Measurements from ENCODE around the gene GTPBP1. TPM values are rescaled to one million over a fixed set of nuclear protein-coding genes. Genes with fewer than 3 reads are reported as not detected.

GTPBP1 gene
- polyA plus RNA-seq, 1 experiment, result 29.3 TPM

DNA sequence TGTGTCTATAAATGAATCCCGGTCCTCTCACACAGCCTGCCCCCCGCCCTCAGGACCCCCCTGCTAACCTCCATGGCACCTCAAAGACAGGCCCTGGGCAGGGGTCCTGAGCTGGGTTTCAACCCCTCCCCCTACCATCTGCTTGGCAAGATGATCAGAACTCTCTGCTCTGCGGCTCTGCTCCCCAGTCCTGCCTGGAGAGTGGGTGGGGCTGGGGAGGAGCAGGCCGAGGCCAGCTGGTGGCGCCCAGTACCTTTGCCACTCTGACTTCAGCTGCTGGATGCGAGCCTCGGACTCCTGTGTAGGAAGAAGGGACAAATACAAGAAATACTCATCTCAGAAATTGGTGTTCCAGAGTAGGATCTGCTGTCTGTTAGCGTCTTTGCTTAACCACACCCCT is 35.0 kb downstream of the GTPBP1 start:
- no peak for DNase-seq (ENCODE audit: low read depth, low spot score)
- ChIA-PET CTCF (interaction anchor here (1.5 kb wide), 1 partner anchor 16 kb away, joined by 6 read pairs; no protein-coding TSS in a partner anchor), POLR2A (interaction anchor here (0.5 to 1.6 kb wide), 2 partner anchors 9 to 35 kb away, joined by 5 read pairs; partner anchors contain the start of gene GTPBP1)
- no peaks in the 10 kb centered on the region for H3K27me3 ChIP-seq (ENCODE audit: control insufficient read depth, insufficient read depth, low read length)
- H3K9me3 ChIP-seq (ENCODE audit: control insufficient read depth, insufficient read depth, low read length), result no peaks in the 10 kb centered on the region; the same call in 1 of the 2 replicates
- TF ChIP-seq, protein P1, sequence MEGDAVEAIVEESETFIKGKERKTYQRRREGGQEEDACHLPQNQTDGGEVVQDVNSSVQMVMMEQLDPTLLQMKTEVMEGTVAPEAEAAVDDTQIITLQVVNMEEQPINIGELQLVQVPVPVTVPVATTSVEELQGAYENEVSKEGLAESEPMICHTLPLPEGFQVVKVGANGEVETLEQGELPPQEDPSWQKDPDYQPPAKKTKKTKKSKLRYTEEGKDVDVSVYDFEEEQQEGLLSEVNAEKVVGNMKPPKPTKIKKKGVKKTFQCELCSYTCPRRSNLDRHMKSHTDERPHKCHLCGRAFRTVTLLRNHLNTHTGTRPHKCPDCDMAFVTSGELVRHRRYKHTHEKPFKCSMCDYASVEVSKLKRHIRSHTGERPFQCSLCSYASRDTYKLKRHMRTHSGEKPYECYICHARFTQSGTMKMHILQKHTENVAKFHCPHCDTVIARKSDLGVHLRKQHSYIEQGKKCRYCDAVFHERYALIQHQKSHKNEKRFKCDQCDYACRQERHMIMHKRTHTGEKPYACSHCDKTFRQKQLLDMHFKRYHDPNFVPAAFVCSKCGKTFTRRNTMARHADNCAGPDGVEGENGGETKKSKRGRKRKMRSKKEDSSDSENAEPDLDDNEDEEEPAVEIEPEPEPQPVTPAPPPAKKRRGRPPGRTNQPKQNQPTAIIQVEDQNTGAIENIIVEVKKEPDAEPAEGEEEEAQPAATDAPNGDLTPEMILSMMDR (IDR thresholded peaks at IDR 0.05; ENCODE audit: low read depth, low read length), result no peak
- H3K4me3 ChIP-seq (ENCODE audit: low read depth, low read length), result no peak overlapping the region
- no peak overlapping the region for H3K27ac ChIP-seq (ENCODE audit: low read depth, low read length)

DNA sequence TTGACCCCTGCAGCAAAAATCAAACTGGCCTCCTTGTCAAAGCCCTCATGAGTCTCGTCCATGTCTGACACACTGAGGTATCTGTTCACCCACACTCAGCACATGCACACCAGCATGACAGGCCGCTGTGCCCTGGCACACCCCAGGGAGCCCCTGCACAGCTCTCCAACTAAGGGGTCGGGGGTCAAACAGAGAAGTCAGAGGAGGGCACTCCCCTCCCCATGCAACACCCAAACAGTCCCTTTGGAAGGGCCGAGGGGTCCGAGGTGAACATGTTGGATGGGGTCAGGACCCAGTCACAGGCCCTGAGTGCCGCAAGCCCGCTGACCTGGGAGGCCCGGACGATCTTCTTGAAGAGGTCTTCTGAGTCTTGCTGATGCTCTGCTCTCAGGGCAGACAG is 35.4 kb downstream of the GTPBP1 start:
- TF ChIP-seq, protein P1 (IDR thresholded peaks at IDR 0.05; ENCODE audit: low read depth, low read length), result no peak
- ChIA-PET CTCF (no interaction called here), POLR2A (interaction anchor here (1.6 kb wide), 1 partner anchor 35 kb away, joined by 5 read pairs; the partner anchor contains the start of gene GTPBP1)
- Histone ChIP-seq H3K27me3 (ENCODE audit: control insufficient read depth, insufficient read depth, low read length) (no peaks in the 10 kb centered on the region), H3K27ac (ENCODE audit: low read depth, low read length) (no peak overlapping the region), H3K4me3 (ENCODE audit: low read depth, low read length) (no peak overlapping the region), H3K9me3 (ENCODE audit: control insufficient read depth, insufficient read depth, low read length) (no peaks in the 10 kb centered on the region; the same call in 1 of the 2 replicates)
- DNase-seq (ENCODE audit: low read depth, low spot score), result no peak

DNA sequence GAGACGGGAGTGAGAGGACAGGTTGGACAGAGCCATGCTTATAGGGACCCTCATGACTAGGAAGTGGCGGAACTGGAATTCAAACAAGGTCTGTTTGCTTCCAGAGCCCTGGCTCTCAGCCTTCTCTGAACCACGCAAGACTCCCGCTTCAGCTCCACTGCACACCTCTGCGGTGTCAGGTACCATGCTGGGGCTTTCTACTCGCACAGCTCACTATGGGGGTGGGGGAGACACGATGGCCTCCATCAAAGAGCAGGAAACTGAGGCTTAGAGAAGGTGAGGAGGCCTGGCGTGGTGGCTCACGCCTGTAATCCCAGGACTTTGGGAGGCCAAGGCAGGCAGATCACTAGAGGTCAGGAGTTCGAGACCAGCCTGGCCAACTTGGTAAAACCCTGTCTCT is 35.8 kb downstream of the GTPBP1 start:
- Histone ChIP-seq H3K4me3 (ENCODE audit: low read depth, low read length) (no peak overlapping the region), H3K9me3 (ENCODE audit: control insufficient read depth, insufficient read depth, low read length) (no peaks in the 10 kb centered on the region; the same call in 1 of the 2 replicates), H3K27ac (ENCODE audit: low read depth, low read length) (no peak overlapping the region), H3K27me3 (ENCODE audit: control insufficient read depth, insufficient read depth, low read length) (no peaks in the 10 kb centered on the region)
- ChIA-PET POLR2A (no interaction called here), CTCF (no interaction called here)
- DNase-seq (ENCODE audit: low read depth, low spot score), result no peak
- TF ChIP-seq, protein P1 (IDR thresholded peaks at IDR 0.05; ENCODE audit: low read depth, low read length), result no peak

DNA sequence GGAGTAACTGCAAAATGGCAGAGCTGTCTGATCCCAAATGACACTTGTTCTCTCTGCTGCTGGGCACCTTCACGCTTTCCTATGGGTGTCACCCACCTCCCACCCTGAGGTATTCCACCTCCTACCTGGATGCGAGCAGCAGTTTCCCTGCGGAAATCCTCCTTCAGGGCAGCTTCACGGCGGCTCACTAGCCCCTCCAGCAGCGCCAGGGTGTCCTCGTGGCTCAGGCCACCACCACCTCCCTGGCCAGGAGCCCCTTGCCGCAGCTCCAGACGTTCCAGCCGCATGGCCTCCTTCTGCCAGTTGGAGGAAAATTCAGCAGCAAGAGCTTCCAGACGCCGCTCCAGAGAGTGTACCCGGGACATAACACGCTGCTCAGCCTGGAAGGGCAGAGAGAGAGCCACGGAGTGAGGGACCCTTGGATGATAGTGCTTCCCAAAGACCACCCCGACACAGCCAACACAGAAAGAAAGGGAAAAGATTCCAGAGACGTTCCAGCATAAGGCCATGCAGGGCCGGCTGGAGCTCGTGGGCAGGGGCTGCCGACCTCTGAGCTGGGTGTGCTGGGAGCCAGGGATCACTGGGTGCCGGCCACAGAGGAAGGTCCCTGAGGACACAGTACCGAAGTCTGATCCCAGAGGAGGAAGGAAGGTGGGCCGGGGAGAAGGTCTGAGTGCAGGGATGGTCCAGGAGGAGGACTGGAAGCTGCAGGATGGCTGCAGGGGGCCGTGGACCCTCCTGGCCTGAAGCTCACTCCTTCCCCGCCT is 36.6 kb downstream of the GTPBP1 start:
- no peak for DNase-seq (ENCODE audit: low read depth, low spot score)
- Histone ChIP-seq H3K27ac (ENCODE audit: low read depth, low read length) (no peak overlapping the region), H3K27me3 (ENCODE audit: control insufficient read depth, insufficient read depth, low read length) (no peaks in the 10 kb centered on the region), H3K9me3 (ENCODE audit: control insufficient read depth, insufficient read depth, low read length) (no peaks in the 10 kb centered on the region; the same call in 1 of the 2 replicates), H3K4me3 (ENCODE audit: low read depth, low read length) (no peak overlapping the region)
- POLR2A ChIA-PET, result interaction anchor here (1.1 kb wide), 1 partner anchor 12 kb away, joined by 3 read pairs; no protein-coding TSS in a partner anchor
- CTCF ChIA-PET, result no interaction called here
- TF ChIP-seq, protein P1 (IDR thresholded peaks at IDR 0.05; ENCODE audit: low read depth, low read length), result no peak

DNA sequence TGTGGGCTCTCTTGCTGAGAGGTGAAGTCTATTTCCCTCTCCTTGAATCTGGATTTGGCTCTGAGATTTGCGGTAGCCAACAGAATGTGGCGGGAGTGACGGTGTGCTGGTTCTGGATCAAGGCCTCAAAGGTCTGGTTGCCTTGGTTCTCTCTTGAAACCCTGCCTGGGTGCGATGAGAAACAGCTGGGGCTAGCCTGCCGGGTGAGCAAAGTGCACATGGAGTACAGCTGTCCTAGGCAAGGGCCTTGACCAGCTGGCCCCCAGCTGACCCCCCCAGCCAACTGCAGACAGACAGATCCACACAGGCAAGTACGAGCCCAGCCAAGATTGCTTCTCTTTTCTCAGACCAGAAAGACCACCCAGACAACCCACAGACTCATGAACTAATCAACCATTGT is 39.2 kb downstream of the GTPBP1 start:
- Histone ChIP-seq H3K9me3 (ENCODE audit: control insufficient read depth, insufficient read depth, low read length) (no peaks in the 10 kb centered on the region), H3K4me3 (ENCODE audit: low read depth, low read length) (no peak overlapping the region), H3K27ac (ENCODE audit: low read depth, low read length) (no peak overlapping the region), H3K27me3 (ENCODE audit: control insufficient read depth, insufficient read depth, low read length) (no peaks in the 10 kb centered on the region)
- ChIA-PET CTCF (no interaction called here), POLR2A (no interaction called here)
- no peak for DNase-seq (ENCODE audit: low read depth, low spot score)
- TF ChIP-seq, protein P1 (IDR thresholded peaks at IDR 0.05; ENCODE audit: low read depth, low read length), result no peak

Measured in AG04450 (cell line).